ENCODE measurements around the gene CFAP77.

DNA sequence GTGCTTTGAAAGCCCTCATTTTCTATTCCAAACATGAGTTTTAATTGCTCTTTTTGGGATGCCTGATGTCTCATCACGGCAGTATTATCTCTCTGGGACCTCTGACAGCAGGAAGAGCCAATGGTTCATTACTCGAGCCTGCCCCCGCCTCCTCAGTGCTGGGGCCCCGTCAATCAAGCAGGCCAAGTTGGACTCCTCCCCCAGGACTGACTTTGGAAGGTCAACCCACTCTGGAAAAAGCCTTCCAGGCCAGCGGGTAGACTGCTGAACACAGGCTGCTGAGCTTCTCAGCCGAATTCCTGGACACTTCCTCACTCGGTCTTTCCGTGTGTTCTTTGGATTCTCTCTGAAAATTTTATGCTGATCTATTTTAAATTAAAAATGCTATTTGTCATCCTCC is 162.9 kb downstream of the CFAP77 start:
- no peak for TF ChIP-seq EZH2 (IDR thresholded peaks at IDR 0.05; ENCODE audit: borderline replicate concordance, low read length)
- TF ChIP-seq, protein P1, sequence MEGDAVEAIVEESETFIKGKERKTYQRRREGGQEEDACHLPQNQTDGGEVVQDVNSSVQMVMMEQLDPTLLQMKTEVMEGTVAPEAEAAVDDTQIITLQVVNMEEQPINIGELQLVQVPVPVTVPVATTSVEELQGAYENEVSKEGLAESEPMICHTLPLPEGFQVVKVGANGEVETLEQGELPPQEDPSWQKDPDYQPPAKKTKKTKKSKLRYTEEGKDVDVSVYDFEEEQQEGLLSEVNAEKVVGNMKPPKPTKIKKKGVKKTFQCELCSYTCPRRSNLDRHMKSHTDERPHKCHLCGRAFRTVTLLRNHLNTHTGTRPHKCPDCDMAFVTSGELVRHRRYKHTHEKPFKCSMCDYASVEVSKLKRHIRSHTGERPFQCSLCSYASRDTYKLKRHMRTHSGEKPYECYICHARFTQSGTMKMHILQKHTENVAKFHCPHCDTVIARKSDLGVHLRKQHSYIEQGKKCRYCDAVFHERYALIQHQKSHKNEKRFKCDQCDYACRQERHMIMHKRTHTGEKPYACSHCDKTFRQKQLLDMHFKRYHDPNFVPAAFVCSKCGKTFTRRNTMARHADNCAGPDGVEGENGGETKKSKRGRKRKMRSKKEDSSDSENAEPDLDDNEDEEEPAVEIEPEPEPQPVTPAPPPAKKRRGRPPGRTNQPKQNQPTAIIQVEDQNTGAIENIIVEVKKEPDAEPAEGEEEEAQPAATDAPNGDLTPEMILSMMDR (conservative IDR thresholded peaks at IDR 0.05 in 1 of 2, IDR thresholded peaks at IDR 0.05 in 1 of 2; ENCODE audit: extremely low read depth in 1 of 2, insufficient read depth in 1 of 2, low read depth in 1 of 2, low read length in 2 of 2), result no peak
